Measurements from ENCODE around the gene CEP89. TPM values are rescaled to one million over a fixed set of nuclear protein-coding genes. Genes with fewer than 3 reads are reported as not detected.
"Not testable (repeated sequence)": the region's sequence is repeated elsewhere in the genome, so short reads cannot be mapped to it uniquely, and the experiment has no call there.

CEP89 gene
- total RNA-seq, 2 experiments from 2014 or later = 15.6 to 21.0 TPM

GRCh38 chr19:32988724-32989123 is 17.0 kb upstream of the CEP89 start:
- no peak overlapping the region for H3K27ac Mint-ChIP-seq
- no peak for DNase-seq
- CTCF ChIA-PET = no interaction called here
- intact Hi-C loops (cut with micrococcal nuclease) = no loop called here
- no peaks in the 10 kb centered on the region for H3K9me3 Mint-ChIP-seq
- H3K4me3 Mint-ChIP-seq = no peak overlapping the region
- POLR2A ChIA-PET = no interaction called here
- no peaks in the 10 kb centered on the region for H3K4me1 Mint-ChIP-seq (ENCODE audit: low read depth)
- H3K27me3 Mint-ChIP-seq = no peaks in the 10 kb centered on the region
- H3K36me3 Mint-ChIP-seq = no peaks in the 10 kb centered on the region

DNA sequence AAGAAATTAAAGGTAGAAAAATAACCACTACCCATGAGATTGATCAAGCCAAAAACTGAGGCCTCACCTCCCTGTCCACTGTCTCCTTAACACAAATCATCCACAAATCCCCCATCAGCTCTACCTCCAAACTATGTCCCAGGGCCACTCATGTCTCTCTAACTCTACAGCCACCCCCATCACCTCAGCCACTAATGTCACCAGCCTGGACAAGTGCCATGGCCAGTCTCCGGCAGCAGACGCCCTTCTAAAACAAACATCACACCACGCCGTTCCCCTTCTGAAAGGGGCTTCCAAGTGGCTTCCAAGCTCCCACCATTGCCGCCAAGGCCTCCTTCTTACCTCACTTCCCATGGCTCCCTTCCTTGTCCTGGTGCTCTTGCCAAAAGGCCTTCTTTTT is 16.5 kb upstream of the CEP89 start:
- H3K27ac Mint-ChIP-seq; H3K4me3 Mint-ChIP-seq; intact Hi-C loops (cut with micrococcal nuclease); H3K4me1 Mint-ChIP-seq (ENCODE audit: low read depth); DNase-seq; H3K36me3 Mint-ChIP-seq; H3K9me3 Mint-ChIP-seq; POLR2A ChIA-PET; CTCF ChIA-PET; H3K27me3 Mint-ChIP-seq: not testable (repeated sequence)

DNA sequence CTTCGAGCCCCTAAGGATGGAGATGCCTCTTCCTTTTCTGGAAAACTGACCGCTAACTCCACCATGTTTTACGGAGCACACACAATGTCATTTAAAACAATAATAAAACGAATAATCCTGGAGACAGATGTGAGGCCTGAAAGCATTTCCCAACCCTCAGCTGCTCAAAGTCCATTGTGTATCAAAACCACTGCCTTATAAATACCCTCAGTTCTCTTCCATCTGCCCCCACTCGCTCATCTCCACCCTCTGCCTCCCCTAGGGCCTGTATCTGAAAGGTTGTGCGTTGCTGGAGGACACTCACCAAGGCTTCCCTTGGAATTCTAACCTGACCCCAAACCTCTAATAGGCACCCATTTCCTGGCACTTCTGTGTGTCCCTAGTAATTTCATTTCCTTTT is 10.7 kb upstream of the CEP89 start:
- H3K27me3 Mint-ChIP-seq; intact Hi-C loops (cut with micrococcal nuclease); POLR2A ChIA-PET; H3K9me3 Mint-ChIP-seq; H3K4me3 Mint-ChIP-seq; H3K36me3 Mint-ChIP-seq; CTCF ChIA-PET; H3K4me1 Mint-ChIP-seq (ENCODE audit: low read depth); H3K27ac Mint-ChIP-seq; DNase-seq: not testable (repeated sequence)

DNA sequence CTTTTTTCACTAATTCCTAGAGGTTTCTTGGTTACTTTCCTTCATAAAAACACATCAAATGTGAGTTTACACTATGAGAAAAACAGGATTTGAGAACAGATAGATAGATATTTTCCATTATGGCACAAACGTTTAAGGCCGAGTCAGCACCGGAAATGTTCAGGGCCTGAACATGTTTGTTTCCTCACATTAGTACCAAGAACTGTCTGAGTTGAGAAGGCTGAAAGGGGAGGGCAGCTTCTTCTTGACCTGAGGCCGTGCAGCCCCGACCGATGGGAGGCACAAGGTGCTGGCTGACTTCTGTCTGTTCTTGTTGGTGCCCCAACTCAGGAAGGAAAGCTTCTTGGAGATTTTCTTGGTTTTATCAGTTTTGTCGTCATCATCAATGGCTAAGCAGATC is 8.0 kb upstream of the CEP89 start:
- H3K27ac Mint-ChIP-seq; H3K9me3 Mint-ChIP-seq; POLR2A ChIA-PET; CTCF ChIA-PET; H3K36me3 Mint-ChIP-seq; H3K4me1 Mint-ChIP-seq (ENCODE audit: low read depth); intact Hi-C loops (cut with micrococcal nuclease); H3K4me3 Mint-ChIP-seq; DNase-seq; H3K27me3 Mint-ChIP-seq: not testable (repeated sequence)

GRCh38 chr19:32977813-32978212 is 6.1 kb upstream of the CEP89 start:
- H3K4me1 Mint-ChIP-seq (ENCODE audit: low read depth); H3K36me3 Mint-ChIP-seq; intact Hi-C loops (cut with micrococcal nuclease); H3K27me3 Mint-ChIP-seq; H3K9me3 Mint-ChIP-seq; POLR2A ChIA-PET; H3K27ac Mint-ChIP-seq; H3K4me3 Mint-ChIP-seq; DNase-seq; CTCF ChIA-PET: not testable (repeated sequence)

DNA sequence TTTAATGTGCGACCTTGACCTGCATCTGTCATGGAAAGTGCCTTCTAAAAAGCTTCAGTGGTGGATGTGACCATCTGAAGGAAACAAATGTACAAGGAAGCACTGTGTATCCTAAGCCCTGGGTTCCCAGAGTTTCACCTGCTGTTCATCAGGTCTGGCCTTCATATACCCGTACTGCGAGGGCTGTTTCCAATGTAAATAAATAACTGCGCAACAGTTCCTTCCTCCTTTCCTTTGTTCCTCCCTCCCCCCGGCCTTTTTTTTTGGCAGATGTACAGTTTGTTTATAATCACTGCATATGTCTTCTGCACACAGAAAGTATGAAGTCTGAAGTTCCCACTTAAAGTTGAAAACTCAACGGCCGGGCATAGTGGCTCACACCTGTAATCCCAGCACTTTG is 5.5 kb upstream of the CEP89 start:
- H3K36me3 Mint-ChIP-seq = peaks cover 9% of the 10 kb centered on the region
- CTCF ChIA-PET = interaction anchor here (1.6 to 2.0 kb wide), 2 partner anchors 27 to 147 kb away, joined by 6 to 13 read pairs; no protein-coding TSS in a partner anchor
- POLR2A ChIA-PET = no interaction called here

DNA sequence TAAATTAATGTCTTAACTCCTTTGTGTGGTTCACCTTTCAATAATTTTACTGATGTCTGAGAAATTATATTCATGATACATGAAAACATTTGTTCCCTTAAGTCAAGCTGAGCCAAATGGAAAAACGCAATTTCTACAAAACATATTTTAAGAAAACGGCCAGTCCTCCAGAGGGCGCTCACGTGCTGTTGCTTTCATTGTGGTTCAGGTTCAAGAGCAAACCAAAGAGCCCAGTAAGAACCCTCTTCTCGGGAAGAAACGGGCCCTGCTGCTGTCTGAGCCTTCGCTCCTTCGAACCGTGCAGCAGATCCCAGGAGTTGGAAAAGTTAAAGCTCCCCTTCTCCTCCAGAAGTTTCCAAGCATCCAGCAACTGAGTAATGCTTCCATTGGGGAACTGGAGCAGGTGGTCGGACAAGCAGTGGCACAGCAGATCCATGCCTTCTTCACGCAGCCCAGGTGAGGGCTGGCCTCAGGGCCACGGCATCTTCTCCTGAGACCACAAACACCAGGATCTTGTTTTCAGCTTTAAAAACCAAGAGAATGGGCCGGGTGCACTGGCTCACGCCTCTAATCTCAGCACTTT is 4.6 kb upstream of the CEP89 start:
- CTCF ChIA-PET = interaction anchor here (0.6 to 2.3 kb wide), 16 partner anchors 9 to 406 kb away, joined by 3 to 13 read pairs (median 4); partner anchors contain the start of gene GPATCH1
- peaks cover 9% of the 10 kb centered on the region for H3K36me3 Mint-ChIP-seq
- no peaks in the 10 kb centered on the region for H3K9me3 Mint-ChIP-seq
- peak; percentile 79 for DNase-seq
- no peaks in the 10 kb centered on the region for H3K27me3 Mint-ChIP-seq
- no peak overlapping the region for H3K4me3 Mint-ChIP-seq
- H3K27ac Mint-ChIP-seq = no peak overlapping the region
- POLR2A ChIA-PET = no interaction called here
- peaks cover 8% of the 10 kb centered on the region for H3K4me1 Mint-ChIP-seq (ENCODE audit: low read depth)
- intact Hi-C loops (cut with micrococcal nuclease) = no loop called here

More for the DNA sequence above, 5.5 kb upstream of the CEP89 start:
- intact Hi-C loops (cut with micrococcal nuclease) = no loop called here
- peaks cover 1% of the 10 kb centered on the region for H3K4me1 Mint-ChIP-seq (ENCODE audit: low read depth)
- H3K27ac Mint-ChIP-seq = no peak overlapping the region
- no peaks in the 10 kb centered on the region for H3K9me3 Mint-ChIP-seq
- no peaks in the 10 kb centered on the region for H3K27me3 Mint-ChIP-seq
- H3K4me3 Mint-ChIP-seq = no peak overlapping the region
- DNase-seq = no peak

DNA sequence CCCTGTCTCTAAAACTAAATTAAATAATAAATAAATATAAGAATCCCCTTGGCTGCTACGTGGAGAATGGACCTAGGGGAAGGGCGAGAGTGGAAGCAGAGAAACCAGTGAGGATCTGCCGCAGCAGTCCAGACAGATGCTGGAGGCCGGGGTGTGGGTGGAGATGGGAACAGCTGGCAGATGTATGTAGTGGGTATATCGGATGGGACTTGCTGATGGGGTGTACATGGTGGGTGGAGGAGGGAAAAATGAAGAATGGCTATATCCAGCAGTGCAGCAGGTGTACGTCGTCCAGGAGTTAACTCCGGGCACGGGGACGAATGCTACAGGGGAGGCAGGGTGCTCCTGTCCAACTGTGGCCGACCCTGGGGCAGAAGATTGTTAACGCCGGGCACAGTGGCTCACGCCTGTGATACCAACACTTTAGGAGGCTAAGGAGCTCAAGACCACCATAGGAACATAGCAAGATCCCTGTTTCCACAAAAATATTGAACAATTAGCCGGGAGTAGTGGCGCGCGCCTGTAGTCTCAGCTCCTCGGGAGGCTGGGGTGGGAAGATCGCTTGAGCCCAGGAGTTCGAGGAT is 654 bp downstream of the CEP89 start:
- no peak for DNase-seq
- ChIA-PET CTCF (interaction anchor here (0.6 kb wide), 1 partner anchor 152 kb away, joined by 3 read pairs; no protein-coding TSS in a partner anchor), POLR2A (interaction anchor here (1.1 kb wide), 1 partner anchor 10 kb away, joined by 3 read pairs; no protein-coding TSS in a partner anchor)
- intact Hi-C loops (cut with micrococcal nuclease) = loop anchor here (5.0 kb wide), 3 partner anchors 294 to 551 kb away; partner anchors contain the start of genes ANKRD27, PDCD5, PEPD and RGS9BP
- H3K36me3 Mint-ChIP-seq = peaks cover 11% of the 10 kb centered on the region
- no peak overlapping the region for H3K27ac Mint-ChIP-seq
- H3K9me3 Mint-ChIP-seq = no peaks in the 10 kb centered on the region
- peak overlapping the region; percentile 99 for H3K4me3 Mint-ChIP-seq
- peaks cover 17% of the 10 kb centered on the region for H3K4me1 Mint-ChIP-seq (ENCODE audit: low read depth)
- H3K27me3 Mint-ChIP-seq = no peaks in the 10 kb centered on the region

DNA sequence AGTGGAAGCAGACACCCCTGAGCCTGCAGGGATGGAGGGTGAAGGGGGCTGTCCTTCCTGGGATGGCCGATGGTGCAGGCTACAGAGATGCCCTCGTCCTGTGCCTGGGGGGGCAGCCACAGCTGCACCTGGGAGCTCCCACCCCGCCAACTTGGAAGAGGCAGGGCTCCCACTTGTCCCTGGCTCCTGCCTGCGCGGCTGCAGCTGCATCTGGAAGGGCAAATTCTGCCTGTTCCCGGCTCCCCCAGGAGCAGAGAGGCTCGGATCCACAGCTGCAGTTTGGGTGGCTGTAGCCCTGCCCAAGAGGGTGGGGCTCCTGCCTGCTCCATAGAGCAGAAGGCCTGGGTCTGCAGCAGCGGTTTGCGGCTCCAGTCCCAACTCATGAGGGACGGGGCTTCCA is 2.2 kb downstream of the CEP89 start:
- intact Hi-C loops (cut with micrococcal nuclease) = no loop called here
- Mint-ChIP-seq H3K36me3 (peaks cover 6% of the 10 kb centered on the region), H3K27ac (no peak overlapping the region), H3K4me3 (no peak overlapping the region), H3K27me3 (no peaks in the 10 kb centered on the region), H3K9me3 (no peaks in the 10 kb centered on the region), H3K4me1 (ENCODE audit: low read depth) (peaks cover 17% of the 10 kb centered on the region)
- POLR2A ChIA-PET = no interaction called here
- CTCF ChIA-PET = no interaction called here
- no peak for DNase-seq

DNA sequence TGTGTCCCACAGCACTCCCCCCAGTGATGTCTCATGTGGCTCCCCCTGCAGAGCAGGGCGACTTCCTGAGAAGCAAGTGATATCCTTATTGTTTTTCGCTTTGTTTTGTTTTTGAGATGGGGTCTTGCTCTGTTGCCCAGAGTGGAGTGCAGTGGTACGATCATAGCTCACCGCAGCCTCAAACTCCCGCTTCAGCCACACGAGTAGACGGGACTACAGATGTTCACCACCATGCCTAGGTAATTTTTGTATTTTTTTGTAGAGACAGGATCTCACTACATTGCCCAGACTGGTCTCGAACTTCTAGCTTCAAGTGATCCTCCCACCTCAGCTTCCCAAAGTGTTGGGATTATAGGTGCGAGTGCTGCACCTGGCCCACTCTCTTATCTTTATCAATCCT is 5.0 kb downstream of the CEP89 start:
- CTCF ChIA-PET = no interaction called here
- no peak overlapping the region for H3K4me3 Mint-ChIP-seq
- no peaks in the 10 kb centered on the region for H3K9me3 Mint-ChIP-seq
- no peaks in the 10 kb centered on the region for H3K27me3 Mint-ChIP-seq
- POLR2A ChIA-PET = no interaction called here
- H3K36me3 Mint-ChIP-seq = peaks cover 19% of the 10 kb centered on the region
- DNase-seq = no peak
- no peak overlapping the region for H3K27ac Mint-ChIP-seq
- intact Hi-C loops (cut with micrococcal nuclease) = no loop called here
- H3K4me1 Mint-ChIP-seq (ENCODE audit: low read depth) = peaks cover 10% of the 10 kb centered on the region

DNA sequence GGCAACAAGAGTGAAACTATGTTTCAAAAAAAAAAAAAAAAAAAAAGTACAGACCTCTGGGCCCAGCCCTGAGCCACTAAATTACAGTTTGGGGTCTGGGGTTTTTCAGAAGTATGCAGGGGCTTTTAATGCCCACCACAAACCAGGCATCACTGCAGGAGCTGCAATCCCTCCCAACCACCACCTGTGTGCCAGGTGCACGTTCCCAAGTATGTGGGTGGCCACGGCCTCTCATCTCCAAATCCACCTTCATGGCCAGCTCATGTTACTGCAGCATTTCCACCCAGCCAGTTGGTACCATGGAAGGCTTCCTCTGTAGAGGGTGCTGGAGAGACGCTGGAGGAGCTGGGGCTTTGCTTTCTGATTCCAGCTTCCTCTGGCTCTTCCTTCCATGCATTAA is 26.5 kb downstream of the CEP89 start:
- ChIA-PET POLR2A (no interaction called here), CTCF (no interaction called here)
- no peak overlapping the region for H3K27ac Mint-ChIP-seq
- H3K4me1 Mint-ChIP-seq (ENCODE audit: low read depth) = no peaks in the 10 kb centered on the region
- H3K4me3 Mint-ChIP-seq = no peak overlapping the region
- H3K36me3 Mint-ChIP-seq = peaks cover 50% of the 10 kb centered on the region
- H3K27me3 Mint-ChIP-seq = no peaks in the 10 kb centered on the region
- peaks cover 4% of the 10 kb centered on the region for H3K9me3 Mint-ChIP-seq
- DNase-seq = no peak
- intact Hi-C loops (cut with micrococcal nuclease) = no loop called here

DNA sequence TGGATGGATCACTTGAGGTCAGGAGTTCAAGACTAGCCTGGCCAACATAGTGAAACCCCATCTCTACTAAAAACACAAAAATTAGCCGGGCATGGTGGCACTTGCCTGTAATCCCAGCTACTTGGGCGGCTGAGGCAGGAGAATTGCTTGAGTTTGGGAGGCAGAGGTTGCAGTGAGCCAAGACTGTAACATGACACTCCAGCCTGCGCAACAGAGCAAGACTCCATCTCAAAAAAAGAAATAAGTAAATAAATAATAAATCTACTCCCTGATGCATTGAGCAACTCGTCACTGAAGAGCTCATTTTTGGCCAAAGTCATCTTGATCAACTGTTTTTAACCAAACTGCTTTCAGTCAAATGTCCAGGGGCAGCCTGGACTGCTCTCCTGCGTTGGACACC is 30.5 kb downstream of the CEP89 start:
- CTCF ChIA-PET = interaction anchor here (0.6 kb wide), 1 partner anchor 128 kb away, joined by 3 read pairs; no protein-coding TSS in a partner anchor
- POLR2A ChIA-PET; intact Hi-C loops (cut with micrococcal nuclease); H3K4me3 Mint-ChIP-seq; H3K27me3 Mint-ChIP-seq; H3K27ac Mint-ChIP-seq; DNase-seq; H3K9me3 Mint-ChIP-seq; H3K4me1 Mint-ChIP-seq (ENCODE audit: low read depth): not testable (repeated sequence)
- H3K36me3 Mint-ChIP-seq = peaks cover 32% of the 10 kb centered on the region

DNA sequence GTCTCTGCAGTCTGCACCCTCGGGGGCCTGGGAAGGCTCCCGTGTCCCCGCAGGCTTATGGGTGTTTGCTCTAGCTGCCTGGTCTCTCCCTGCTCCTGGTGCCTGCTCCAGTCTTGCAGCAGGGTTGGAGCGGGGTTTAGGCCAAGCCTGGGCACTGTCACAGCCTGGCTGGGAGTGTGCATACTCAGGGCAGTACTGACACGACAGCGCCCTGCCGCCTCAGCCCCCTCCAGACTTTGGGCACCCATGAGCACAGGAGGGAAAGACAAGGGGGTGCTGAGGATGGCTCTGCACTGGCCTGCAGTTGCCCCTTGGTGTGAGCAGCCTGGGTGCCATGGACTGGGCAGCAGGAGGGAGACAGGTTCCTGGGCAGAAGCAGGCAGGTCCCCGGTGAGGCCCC is 35.7 kb downstream of the CEP89 start:
- DNase-seq = no peak
- POLR2A ChIA-PET = no interaction called here
- H3K36me3 Mint-ChIP-seq = peaks cover 17% of the 10 kb centered on the region
- no peak overlapping the region for H3K4me3 Mint-ChIP-seq
- no peaks in the 10 kb centered on the region for H3K4me1 Mint-ChIP-seq (ENCODE audit: low read depth)
- no peak overlapping the region for H3K27ac Mint-ChIP-seq
- no peaks in the 10 kb centered on the region for H3K27me3 Mint-ChIP-seq
- intact Hi-C loops (cut with micrococcal nuclease) = no loop called here
- CTCF ChIA-PET = no interaction called here
- H3K9me3 Mint-ChIP-seq = no peaks in the 10 kb centered on the region
